GM21360 (cell line): ENCODE results near the gene SNX30.

Experiments used
- ATAC-seq: cut with Tn5 transposase; IDR thresholded peaks from one replicate; pipeline ENCODE4 v1.9.1; 2021; ENCODE audit warnings: mild to moderate bottlenecking, moderate library complexity; ENCODE audit not compliant: unreplicated experiment

SNX30 gene

DNA sequence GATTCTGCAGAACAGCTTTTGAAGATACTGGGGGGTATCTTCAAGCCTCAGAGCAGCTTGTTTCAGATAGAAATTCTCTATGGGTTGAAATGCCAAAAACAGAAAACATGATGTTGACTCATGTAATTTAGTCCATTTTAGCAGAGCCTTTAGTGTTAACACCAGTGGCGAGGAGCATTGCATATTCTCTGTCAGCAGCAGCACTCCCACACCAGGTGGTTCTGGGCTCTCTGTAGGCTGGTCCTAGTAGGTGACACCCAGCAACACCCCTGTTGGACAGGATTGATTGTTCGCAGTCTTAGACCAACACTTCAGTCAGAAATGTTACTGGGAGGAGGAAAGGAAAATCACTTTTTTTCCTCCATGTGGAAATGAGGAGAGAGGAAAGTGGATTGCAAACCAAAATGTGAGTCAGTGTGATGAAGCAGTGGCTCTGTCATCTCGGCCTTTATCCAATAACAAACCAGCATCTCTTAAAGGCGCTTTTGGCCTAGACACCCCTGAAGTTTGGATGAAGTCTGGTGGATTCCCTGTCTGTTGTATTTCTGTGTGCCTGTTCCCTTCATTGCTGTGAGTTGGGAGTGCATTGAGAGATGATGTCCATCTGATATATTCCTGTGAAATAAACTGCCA is 123.3 kb downstream of the SNX30 start:
- ATAC-seq: no peak

- ATAC-seq: no peak
Measured at GRCh38 chr9:112878752-112879151, 128.2 kb downstream of the SNX30 start.

DNA sequence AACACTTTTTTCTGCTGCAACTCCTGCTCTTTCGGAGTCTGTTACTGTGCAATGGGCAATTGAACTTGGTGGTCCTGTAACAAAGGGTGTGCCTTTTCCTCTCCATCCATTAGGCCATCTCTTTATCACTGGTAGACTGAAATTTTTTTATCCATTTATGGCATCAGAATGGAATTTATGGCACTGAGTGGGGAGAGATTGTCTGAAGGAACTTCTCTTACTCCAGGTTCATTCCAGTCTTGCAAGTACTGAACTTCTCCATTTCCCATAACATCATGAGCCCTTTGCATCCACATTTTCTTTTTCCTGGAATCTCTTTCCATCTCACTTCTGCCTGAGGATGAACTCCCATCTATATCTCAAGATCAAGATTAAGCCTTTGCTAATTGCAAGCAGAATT is 130.1 kb downstream of the SNX30 start:
- no peak for ATAC-seq

- ATAC-seq: no peak
Measured at GRCh38 chr9:112881331-112881730, 130.8 kb downstream of the SNX30 start.

DNA sequence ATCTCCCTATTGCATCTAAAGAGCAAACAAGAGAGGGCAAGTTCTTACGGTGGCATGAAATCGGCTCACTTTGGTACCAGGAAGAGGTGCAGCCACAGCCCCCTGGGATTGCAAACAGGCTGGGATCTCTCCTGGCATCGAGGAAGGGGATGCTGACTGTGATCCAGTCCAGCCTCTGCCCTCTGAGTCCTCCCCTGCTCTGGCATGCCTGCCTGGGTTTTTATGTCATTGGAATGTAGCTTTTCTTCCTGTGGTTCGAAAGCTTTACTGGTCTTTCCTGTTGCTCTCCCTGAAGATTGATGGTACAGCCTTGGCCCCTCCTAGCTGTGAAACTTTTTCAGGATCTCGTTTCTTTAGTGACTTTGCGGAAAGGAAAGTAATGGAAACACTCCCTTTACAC is 133.5 kb downstream of the SNX30 start:
- no peak for ATAC-seq

DNA sequence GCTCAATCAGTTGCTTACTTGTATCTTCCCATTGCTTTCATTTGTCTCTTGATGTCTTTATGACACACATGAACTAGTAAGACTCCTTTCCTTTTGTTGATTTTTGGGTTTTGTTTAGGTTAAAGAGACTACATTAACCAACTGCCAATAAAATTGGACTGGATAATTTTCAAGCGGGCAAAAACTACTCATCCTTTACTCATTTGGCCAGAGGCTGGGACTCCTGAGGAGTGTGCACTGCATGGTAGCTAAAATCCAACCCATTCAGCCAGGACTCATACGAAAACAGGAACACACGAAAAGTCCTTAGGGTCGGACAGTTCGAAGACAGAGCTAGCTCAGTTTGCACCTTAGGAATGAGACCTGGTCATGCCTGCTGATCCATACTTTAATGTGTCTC is 134.2 kb downstream of the SNX30 start:
- ATAC-seq: no peak

- ATAC-seq: no peak
Measured at GRCh38 chr9:112885324-112885723, 134.8 kb downstream of the SNX30 start.

DNA sequence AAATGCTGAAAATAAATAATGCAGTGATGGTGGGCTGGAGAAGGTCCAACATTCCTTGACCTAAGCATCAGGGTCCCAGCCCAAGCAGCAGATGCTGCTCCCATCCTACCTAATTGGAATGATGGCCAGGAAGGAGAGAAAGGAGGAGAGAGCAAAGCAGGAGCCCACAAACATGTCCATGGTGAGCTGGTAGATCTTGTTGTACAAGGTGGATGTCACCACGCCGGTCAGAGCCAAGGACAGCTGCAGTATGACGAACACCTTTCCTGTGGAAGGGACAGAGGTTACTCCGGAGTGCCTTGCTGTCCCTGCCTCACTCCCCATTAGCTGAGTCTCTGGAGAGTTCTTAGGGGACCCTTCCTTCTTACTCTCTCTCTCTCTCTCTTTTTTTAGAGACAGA is 135.8 kb downstream of the SNX30 start:
- no peak for ATAC-seq

DNA sequence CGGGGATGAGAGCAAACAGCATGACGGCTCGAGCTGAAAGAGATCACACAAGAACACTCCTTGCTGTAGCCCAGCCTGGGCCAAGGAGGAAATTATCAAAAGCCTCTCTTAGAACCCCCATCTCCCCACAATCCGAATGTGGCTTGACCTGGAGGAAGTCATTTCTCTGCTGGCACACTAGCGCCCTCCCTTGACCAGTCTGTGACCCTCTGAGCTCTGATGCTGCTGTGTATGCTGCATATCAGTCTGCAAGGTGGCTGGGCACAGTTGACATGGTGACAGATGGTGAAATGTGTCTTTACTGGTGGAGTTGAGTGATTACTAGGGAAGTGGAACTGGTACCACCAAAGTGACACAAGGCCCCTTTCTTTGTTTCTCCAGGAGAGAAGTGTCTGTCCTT is 136.8 kb downstream of the SNX30 start:
- no peak for ATAC-seq

DNA sequence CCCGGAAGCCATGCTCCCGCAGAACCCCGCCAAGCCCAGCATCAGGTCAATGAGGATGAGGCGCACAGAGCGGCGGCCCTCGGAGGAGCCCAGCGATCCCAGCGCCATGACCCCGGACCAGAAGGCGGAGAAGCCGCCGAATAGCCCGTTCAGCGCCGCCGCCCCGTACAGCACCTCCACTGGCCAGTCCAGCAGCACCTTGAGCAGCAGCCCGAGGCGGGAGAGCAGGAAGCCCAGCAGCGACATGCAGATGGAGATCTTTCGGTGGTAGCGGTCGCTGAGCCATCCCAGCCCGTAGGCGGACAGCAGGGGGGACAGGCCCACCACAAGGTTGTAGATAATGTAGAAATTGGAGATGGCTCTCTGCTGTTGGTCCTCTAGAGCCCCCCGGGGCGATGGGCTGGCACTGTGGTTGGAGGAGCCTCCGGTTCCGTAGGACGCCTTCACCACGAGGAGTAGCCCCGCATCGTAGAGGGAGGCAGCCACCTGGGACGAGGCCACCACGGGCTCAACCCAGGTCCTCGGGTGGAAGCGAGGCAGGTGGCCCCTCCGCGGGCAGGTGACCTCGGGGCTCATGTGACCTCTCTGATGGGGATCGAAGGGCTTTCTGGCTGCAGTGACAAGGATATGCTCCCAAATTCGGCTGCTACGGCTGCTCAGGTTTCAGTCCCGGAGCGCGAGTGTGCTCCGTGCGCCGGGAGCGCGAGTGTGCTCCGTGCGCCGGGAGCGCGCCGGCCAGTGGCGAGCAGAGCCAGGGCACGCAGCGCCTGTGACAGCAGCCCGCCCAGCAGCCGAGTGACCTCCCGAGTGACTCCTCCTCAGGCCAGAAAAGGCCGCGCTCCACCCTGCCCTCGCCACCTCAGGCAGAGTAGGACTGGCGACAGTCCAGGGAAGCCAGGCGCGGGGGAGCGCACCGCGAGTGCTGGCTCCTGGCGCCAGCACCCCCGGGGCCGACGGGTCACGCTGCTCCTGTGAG is 139.8 kb downstream of the SNX30 start, which contains the start of gene SLC46A2:
TSS of gene SLC46A2 (minus strand) at position 771 of the 976 bp plus-strand sequence. CDS start at position 576, 195 bp downstream.
- no peak for ATAC-seq

DNA sequence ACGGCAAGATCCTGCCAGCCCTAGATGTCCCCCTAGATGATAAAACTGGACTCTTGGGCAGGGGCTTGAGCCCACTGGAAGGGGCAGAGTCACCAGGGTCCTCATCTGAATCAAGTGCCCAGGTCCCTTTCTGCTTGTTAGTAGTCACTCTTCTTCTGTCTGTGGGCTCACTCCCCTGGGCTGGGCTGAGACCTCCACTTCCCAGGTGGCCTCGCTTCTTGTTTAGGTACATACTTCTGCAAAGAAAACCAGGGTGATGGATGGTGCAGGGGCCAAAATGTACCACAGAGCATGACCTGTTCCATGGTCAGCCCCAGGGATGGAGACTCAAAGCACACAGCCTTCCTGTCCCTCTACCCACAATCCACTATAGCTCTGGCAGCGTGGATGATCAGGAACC is 141.0 kb downstream of the SNX30 start:
- ATAC-seq: no peak

DNA sequence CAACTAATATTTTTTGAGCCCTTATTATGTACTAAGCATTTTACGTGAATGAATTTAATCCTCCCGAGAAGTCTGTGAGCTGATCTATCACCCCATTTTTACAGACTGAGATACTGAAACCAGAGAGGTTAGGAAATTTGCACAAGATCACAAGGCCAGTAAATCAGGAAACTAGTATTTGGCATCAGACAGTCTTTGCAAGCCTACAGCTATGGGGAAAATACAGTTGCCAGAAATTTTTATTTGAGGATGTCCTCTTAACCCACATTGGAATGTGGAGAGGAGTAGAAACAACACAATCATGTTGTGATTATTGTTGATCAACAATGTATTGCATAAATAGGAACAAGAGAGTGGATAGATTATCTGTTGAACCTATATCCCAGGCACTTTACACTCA is 142.4 kb downstream of the SNX30 start:
- ATAC-seq: no peak

DNA sequence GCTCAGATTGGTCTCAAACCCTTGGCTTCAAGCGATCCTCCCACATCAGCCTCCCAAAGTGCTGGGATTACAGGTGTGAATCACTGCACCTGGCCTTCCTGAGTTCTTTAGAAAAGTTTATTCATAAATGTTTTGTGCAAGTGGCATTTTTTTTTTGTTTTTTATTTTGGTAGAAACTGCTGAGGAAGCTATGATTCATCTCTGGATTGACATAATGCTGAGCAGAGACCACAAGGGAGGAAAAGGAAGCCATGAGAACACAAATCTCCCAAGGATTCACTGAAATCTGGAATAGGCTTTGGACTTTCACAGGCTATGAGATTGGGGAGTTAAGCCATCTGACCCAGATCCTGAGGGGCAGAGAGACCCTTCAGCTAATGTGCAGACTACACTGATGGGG is 143.5 kb downstream of the SNX30 start:
- no peak for ATAC-seq

GRCh38 chr9:112894699-112895098 is 144.1 kb downstream of the SNX30 start:
- ATAC-seq: no peak

GRCh38 chr9:112896131-112896530 is 145.6 kb downstream of the SNX30 start:
- ATAC-seq: no peak

DNA sequence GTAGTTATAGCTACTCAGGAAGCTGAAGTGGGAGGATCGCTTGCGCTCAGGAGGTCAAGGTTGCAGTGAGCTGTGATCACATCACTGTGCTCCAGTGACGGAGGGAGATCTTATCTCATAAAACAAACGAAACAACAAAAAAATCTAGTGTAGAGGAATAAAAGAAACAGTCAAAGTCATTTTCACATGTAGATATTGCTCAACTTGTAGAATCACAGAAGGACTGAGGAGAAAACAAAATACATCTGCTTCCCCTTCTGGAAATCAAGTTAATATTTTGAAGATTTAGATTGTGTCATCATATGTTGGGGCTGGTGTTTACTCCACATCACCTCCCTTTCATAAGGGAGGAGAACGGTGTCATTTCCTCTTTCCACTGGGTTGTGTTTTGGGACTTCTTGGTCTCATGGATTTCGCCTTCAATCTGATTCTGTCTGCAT is 148.3 kb downstream of the SNX30 start:
- ATAC-seq: no peak

GRCh38 chr9:112900488-112900887 is 149.9 kb downstream of the SNX30 start:
- no peak for ATAC-seq

DNA sequence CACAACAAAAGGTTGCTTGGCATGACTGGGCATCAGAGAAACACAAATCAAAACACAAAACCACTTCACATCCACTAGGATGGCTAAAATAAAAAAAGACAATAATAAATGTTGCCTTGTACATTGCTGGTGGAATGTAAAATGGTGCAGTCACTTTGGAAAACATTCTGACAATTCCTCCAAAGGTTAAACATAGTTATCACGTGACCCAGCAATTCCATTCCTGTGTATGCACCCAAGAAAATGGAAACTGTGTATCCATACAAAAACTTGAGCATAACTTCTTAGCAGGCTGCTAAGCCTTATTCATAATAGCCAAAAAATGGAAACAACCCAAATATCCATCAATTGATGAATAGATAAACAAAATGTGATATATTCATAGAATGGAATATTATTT is 150.3 kb downstream of the SNX30 start:
- ATAC-seq: no peak

GRCh38 chr9:112905084-112905483 is 154.5 kb downstream of the SNX30 start:
- no peak for ATAC-seq

DNA sequence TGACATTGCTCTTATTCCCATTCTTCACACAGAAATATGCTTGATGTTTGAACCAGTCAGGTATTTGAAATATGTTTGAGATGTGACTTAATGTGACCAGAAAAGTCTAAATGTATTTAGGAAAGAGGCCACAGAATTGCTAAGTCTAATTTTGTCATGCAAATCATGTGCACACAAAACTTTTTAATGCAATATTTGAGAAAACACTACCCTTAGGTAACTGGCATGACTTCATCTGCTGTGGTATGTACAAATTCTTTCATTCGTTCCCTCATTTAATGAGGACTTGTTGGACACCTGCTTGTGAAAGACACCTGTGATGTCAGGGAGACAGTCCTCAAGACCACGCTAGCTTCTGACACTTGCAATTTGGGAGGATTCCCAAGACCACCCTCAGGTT is 161.2 kb downstream of the SNX30 start:
- ATAC-seq: no peak

DNA sequence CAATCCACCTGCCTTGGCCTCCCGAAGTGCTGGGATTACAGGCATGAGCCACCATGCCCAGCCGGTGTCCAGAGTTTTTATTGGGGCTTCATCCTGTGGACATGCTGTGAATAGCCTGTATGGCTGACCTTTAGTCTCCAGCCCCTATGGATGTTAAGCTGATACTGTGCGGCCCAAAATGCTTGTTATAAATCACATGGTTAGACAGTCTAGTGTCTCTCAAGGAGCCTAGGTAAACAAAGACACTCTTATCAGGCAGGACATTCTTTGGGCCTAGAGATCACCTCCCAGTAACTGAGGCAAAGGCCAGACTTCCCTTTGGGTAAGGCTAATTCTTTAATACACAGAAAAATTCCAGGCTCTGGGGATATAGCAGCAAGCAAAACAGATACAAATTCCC is 162.1 kb downstream of the SNX30 start:
- no peak for ATAC-seq

DNA sequence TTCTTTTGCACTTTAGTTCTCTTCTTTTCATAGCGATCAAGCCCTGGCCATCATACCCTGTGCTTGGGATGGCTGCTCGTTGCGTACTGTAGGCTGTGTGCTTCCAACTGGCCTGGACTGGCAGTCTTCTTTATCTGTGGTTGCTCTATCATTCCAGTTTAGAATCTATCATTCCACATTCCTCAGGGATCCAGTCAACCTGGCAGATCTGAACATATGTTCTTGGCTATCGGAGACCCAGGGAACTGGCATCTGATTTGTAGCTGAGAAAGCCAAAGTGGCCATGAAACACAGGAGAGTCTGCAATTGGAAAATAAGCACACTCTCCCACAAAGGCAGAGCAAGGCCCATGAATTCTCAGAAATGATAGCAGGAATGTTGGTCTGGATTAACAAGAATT is 162.8 kb downstream of the SNX30 start:
- no peak for ATAC-seq
